GM19025 (cell line): ENCODE measurements around the gene CCDC112.
"Not testable (repeated sequence)": the region's sequence is repeated elsewhere in the genome, so short reads cannot be mapped to it uniquely, and the experiment has no call there.

Experiments used
- ATAC-seq: cut with Tn5 transposase; IDR thresholded peaks from one replicate; pipeline ENCODE4 v1.9.1; 2021; ENCODE audit warnings: mild to moderate bottlenecking, low read depth, moderate library complexity; ENCODE audit not compliant: unreplicated experiment

CCDC112 gene

DNA sequence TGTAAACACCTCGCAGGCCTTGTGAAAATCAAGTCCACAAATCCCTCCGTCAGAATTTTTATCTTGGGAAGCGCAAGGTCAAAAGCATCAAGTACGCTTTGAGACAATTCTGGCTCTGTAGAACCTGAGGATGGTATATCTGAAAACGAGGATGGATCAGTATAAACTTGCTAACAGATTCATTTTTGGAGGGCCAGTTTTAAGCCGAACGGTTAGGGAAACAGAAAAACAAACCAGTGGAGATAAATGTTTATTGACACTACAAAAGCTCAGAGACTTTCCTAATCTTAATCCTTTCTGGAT, 33.4 kb downstream of the CCDC112 start:
- no peak for ATAC-seq

DNA sequence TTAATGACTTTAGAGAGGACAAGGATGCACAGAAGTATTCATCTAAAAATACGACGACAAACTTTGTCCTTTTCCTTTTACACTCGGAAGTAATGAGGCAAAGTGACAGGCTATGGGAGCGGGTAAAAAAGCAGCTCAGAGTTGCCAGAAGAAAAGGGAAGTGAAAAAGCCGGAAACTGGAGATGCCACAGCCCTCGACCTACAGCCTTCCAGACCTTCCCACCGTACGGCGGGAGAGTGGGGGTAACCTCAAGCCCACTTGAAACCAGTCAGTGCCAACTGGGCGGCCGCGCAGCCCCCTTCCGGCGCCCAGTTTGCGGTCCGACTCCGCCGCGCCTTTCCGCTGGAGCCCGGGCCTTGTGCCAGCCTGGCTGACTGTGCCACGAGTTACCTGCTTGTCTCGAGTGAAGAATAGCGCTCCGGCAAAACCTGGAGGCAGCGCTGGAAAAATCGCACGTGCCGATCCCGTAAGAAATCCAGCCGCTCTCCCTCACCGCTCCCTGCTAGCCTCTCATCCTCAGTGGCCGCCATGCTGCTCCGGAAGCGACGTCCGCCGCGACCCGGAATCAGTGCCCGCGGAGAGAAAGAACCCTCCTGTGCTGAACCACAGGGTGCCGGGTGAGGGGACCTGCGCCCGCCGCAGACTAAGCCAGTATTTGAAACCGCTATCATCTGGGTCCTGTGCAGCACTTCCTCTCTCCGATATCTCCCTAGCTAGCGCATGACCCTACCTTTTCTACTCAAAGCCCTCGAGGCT, 34.0 kb downstream of the CCDC112 start, which contains the start of gene PGGT1B:
TSS of gene PGGT1B (minus strand) at position 557 of the 757 bp plus-strand sequence. CDS start at position 531, 26 bp downstream.
- ATAC-seq = peak; percentile 91

DNA sequence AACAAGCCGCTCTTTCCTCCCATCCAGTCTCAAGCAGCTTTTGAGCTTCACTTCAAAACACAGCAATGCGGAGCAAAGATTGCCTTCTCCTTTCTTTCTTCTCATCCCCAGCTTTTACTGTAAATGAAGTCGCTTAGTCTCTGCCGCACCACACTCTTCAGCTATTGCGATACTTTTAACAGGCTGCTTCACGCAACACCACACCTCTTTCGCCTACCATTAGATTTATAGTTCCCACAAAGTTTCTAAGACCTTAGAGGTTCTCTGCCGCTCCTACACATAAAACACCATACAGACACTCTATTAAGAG, 34.5 kb downstream of the CCDC112 start:
- peak; percentile 30 for ATAC-seq

DNA sequence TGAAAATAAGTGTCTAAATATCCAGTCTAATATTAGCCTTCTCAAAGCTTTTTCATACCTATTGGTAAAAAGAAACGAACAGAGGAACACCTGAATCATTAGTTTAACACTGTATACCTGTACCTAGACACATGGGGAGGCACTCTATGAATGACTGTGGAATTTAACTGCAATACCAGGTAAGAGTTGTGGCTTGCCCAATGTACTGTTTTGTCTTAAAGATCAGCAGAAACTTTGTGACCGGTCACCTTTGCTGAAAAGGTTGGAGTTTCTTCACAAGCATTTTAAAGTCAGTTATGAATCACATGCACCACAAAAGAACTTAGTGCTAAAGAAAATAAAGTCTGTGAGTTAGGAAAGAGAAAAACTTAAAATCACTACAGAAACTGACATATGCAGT, 36.2 kb downstream of the CCDC112 start:
- ATAC-seq = no peak

DNA sequence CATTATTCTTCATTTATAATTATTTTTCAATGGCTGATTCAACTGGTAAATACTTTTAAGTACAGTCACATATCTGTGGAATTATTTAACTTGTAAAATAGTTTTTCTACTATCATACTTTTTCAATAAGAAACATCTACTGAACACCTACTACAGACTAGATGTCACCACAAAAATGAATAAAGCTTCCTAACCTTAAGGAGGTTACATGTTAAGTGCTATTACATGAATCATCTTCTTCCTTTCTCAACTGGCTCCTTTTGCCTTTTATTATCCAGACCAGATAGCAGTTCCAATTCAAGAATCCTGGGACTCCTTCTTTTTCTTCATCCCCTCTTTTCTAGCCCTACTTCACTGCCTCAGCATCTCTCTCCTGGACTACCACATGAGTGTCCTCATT, 38.5 kb downstream of the CCDC112 start:
- ATAC-seq = no peak

DNA sequence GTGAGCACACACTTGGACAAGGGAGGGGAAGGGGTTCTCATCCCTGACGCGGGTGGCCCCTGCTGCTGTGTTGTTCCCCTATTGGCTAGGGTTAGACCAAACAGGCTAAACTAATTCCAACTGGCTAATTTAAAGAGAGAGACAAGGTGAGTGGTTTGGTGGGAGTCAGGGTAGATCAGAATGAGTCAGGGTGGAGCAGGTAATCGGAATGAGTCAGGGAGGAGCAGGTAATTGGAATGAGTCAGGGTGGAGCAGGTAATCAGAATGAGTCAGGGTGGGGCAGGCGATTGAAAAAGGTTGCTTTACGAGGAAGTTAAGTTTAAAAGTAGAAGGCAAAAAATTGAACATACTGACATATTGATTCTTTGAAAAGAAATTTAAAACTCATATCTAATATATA, 47.1 kb downstream of the CCDC112 start:
- not testable (repeated sequence) for ATAC-seq

- peak; percentile 61 for ATAC-seq
Measured at GRCh38 chr5:115246361-115246991, 50.0 kb downstream of the CCDC112 start.

DNA sequence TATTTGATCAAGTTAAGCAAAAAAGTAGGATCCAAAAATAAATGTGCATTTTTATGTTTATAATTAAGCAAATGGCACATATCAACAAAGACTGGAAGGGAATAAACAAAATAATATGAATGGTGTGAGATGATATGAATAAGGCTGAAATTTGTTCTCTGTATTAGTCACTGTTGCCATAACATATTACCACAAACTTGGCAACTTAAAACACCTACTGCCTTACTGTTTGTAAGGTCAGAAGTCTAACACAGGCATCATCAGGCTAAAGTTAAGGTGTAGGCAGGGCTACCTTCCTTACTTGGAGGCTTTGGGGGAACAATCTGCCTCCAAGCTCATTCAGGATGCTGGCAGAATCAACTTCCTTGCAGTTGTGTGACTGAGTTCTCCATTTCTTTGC, 53.0 kb downstream of the CCDC112 start:
- ATAC-seq = no peak

DNA sequence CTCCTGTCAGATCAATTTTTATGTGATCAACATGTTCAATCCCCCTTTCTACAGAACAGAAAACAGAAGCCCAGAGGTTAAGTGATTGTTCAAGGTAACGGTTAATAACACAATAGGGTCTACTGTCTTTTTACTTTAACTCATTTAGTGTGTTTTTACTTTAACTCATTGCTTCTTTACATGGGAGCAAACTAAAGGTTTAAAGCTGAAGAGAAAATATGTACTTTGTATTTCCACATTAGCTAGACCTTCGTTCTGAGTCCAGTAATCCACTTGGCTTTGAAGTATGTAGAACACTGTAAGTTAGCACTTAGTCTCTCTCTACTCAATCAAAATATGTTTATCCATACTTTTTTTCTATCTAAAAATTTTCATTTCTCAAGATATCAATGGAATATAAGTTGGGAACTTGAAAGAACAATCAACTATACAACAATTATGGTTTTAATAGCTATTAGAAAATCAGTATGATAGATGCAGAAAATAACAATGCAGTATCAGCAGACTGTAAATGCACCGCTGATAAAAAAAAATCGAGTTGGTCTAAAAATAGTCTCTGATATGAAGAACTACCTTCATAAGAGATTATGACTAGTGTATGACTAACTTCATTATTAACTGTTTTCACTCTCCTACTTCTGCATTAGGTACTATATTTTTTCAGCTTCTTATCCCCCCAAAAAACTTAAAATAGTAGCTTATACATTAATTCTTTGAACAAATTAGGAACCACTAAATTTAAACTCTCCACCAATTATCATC, 54.4 kb downstream of the CCDC112 start:
- no peak for ATAC-seq

- no peak for ATAC-seq
Measured at GRCh38 chr5:115237066-115237465, 59.4 kb downstream of the CCDC112 start.

DNA sequence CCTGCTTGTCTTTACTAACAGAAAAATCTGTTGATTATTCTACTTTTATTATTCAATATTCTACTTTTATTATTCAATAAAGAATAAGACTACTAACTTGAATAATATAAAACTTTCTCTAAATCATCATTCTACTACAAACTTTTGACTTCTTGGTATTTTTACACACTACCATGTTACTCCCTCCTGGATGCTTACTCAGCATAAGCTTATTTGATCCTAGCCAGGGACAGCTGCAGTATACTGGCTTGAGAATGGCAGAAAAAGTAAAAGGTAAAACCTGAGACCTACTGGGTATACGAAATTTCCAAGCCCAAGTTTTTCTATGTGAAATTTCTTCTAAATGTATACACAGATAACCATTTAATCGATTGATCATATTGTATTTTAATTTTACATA, 59.9 kb downstream of the CCDC112 start:
- ATAC-seq = no peak

GRCh38 chr5:115231598-115231997, 64.9 kb downstream of the CCDC112 start:
- ATAC-seq = no peak

DNA sequence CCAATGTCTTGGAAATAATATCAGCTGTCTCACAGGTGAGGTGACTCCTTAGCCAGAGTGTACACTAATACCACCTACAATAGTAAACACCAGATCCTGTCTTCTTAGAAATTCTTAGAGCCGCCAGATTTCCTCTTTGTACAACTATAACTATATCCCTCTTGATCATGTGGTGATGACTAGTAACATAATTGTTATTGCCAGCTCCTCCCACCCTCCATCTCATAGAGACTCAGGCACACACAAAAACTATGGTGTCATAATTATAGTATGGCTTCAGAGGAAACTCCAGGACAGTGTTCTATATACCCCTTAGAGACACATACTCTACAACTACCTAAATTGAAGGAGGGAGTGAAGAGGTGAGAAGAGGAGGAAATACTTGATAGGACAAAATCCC, 66.8 kb downstream of the CCDC112 start:
- ATAC-seq = no peak

- no peak for ATAC-seq
Measured at GRCh38 chr5:115227281-115227680, 69.2 kb downstream of the CCDC112 start.
